ENCODE data around the gene FETUB.
"Not testable (repeated sequence)": the region's sequence is repeated elsewhere in the genome, so short reads cannot be mapped to it uniquely, and the experiment has no call there.

Gene FETUB

GRCh38 chr3:186683979-186684378, 43.8 kb downstream of the FETUB start:
- no peak for DNase-seq

DNA sequence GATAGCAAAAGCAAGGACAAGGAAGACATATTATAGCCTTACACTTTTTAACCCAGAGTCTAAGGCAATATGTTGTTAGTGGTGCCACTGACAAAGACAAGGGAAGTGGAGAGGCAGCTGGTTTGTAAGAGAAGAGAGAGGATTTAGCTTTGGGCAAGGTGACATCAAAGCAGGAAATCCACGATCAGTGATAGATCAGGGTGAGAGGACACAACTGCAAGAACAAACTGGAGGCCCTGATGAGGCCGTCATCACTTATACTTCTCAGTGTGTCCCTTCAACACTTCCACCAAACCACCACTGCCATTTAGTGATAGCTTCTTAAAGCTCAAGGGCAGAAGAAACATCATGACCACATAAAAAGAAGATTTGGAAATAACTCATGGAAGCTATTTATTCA, 46.3 kb downstream of the FETUB start:
- not testable (repeated sequence) for DNase-seq

DNA sequence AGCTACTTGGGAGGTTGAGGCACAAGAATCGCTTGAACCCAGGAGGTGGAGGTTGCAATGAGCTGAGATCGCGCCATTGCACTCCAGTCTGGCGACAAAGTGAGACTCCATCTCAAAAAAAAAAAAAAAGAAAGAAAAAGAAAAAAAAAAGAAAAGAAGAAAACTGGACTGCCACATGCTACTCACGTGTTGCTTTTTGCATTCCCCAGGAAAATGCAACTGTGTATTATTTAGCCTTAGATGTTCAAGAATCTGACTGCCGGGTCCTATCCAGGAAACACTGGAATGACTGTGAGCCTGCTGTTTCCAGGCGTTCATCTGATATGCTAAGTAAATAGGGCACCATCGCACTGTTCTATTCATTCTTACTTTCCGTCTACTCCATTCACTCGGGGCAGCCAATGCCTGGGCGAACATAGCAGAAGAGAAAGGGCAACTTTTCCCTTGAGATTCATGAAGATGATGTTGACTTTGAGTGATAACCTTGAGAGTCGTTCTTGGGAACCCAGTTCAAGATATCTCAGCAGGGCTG, 47.0 kb downstream of the FETUB start:
- no peak for DNase-seq

DNA sequence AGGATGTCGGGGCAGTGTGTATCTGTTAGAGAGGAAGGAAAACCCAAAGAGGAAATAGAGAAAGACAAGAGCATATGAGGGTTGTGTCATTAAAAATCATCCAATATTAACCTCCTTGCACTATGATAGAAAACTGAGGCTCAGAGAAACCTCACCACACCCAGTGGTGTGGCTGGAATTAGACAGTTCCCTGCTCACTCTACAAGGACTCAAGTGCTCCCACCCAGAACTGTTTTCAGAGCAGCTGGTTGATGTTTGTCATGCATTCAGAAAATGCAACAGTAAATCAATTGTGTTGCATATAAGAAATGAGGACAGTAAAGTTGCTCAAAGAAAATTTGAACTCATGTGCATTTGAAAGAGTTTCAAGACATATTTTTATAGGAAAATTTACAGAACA, 50.1 kb downstream of the FETUB start:
- DNase-seq = not testable (repeated sequence)

DNA sequence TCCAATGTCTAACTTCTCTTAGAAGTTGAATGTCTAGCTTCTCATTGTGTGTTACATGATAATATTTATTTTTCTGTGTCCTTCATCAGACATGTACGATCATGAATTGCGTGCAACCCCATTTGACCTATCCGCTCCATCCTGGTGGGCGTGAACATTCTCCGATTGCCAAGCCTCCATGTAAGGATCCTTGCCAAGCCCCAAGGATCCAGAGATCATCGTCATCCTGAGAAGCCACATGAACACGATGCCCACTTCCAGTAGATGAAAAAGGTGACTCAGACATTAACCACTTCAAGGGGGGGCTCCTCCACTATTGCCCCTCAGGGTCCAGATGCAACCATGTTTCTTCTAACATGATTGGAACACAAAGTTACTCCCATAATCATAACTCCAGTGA, 51.5 kb downstream of the FETUB start:
- DNase-seq = no peak

DNA sequence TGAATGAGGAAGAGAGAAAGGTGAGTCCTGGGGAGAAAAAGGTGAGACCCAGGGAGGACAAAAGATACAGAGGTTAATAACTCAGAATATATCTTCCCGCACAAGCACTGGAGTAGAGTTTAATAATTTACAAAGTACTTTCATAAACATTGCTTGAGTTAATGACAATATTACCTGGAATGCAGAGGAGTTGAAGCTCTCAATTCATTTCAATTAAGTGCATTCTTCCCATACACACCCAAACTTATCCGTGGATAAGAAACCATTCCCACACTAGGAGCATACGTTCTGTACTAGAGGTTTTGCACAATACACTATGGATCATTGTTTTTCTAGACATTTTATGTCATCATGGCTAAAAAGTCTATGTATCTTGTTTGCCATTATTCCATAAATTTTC, 53.6 kb downstream of the FETUB start:
- no peak for DNase-seq

DNA sequence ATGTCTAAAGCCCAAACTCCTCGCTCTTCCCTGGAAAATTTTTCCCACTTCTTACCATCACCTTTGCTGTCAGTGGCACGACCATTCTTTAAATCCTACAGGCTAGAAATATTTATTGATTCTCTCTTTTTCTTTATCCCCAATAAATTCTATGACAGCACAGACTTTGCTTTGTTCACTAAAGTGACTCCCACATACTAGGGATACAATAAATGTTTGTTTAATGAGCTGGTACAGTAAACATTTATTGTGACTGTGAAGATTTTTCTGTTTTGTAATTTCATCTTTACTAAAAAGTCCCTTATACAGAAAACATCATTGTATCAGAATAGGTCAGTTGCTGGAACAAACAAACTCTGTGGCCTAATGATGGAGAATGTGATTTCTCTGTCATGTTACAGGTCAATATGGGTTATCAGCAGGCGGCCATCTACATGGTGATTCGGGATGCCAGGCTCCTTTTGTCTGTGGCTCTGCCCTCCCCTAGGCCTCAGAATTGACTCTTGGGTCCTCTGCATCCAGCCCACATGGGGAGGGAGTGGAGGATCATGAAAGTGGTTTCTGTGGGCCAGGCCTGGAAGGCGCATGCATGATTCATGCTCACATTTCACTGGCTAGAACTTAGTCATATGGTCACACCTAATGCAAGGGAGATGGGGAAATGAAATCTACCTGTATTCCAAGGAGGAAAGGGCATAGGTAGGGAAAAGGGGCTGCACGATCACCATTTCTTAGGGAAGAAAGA, 54.3 kb downstream of the FETUB start:
- DNase-seq = no peak

- no peak for DNase-seq
Measured at GRCh38 chr3:186696522-186696921, 56.3 kb downstream of the FETUB start.

- DNase-seq = no peak
Measured at GRCh38 chr3:186697510-186697909, 57.3 kb downstream of the FETUB start.

DNA sequence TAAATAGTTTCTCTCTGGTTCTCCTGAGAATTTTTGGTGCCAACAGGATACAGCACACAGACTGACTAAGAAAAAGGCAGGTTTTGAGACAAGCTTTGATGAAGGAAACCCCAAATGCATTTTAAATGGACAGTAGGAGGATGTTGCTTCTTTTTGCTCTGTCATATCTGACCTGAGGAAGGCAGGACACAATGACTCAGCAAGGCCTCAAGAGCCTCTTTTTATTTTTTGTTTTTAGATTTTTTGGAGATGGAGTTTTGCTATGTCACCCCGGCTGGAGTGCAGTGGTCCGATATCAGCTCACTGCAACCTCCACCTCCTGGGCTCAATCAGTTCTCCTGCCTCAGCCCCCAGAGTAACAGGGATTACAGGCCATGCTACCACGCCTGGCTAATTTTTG, 60.1 kb downstream of the FETUB start:
- no peak for DNase-seq

DNA sequence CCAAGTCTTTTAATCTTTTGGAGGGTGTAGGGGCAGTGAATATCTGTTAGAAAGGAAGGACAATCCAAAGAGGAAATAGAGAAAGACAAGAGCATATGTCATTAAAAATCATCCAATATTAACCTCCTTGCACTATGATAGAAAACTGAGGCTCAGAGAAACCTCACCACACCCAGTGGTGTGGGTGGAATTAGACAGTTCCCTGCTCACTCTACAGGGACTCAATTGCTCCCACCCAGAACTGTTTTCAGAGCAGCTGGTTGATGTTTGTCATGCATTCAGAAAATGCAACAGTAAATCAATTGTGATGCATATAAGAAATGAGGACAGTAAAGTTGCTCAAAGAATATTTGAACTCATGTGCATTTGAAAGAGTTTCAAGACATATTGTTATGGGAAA, 62.3 kb downstream of the FETUB start:
- not testable (repeated sequence) for DNase-seq

Measured in NCI-H748 treated with DMSO at 0.1 percent for 48 hours (cell line).